ENCODE data around the gene DDX3X. TPM values are rescaled to one million over a fixed set of nuclear protein-coding genes. Genes with fewer than 3 reads are reported as not detected.

DDX3X gene
- total RNA-seq, 3 donors from 2014 or later: 208 to 256 (median 250) TPM

GRCh38 chrX:41373989-41374606, 40.1 kb downstream of the DDX3X start:
- Histone ChIP-seq H3K36me3 (ENCODE audit: low read depth) (no peaks in the 10 kb centered on the region), H3K9me3 (no peaks in the 10 kb centered on the region), H3K4me1 (ENCODE audit: low read depth) (no peaks in the 10 kb centered on the region), H3K4me3 (no peak overlapping the region)
- no peak for DNase-seq
- ATAC-seq: no peak
- intact Hi-C loops (cut with DNase I, micrococcal nuclease): no loop called here
- no peak for TF ChIP-seq CTCF (IDR thresholded peaks at IDR 0.05)

GRCh38 chrX:41377624-41378023, 43.7 kb downstream of the DDX3X start:
- intact Hi-C loops (cut with DNase I, micrococcal nuclease): no loop called here
- ATAC-seq: no peak

GRCh38 chrX:41381685-41382084, 47.7 kb downstream of the DDX3X start:
- Histone ChIP-seq H3K36me3 (ENCODE audit: low read depth) (no peaks in the 10 kb centered on the region), H3K4me1 (ENCODE audit: low read depth) (no peaks in the 10 kb centered on the region), H3K4me3 (no peak overlapping the region), H3K9me3 (no peaks in the 10 kb centered on the region)
- DNase-seq: peak; percentile 47 to 59 (median 48)
- ATAC-seq: peak; percentile 80
- intact Hi-C loops (cut with DNase I, micrococcal nuclease): no loop called here
- TF ChIP-seq CTCF (IDR thresholded peaks at IDR 0.05): no peak

More at GRCh38 chrX:41377624-41378023, 43.7 kb downstream of the DDX3X start:
- DNase-seq: no peak
- no peak overlapping the region for H3K4me3 ChIP-seq
- H3K4me1 ChIP-seq (ENCODE audit: low read depth): no peaks in the 10 kb centered on the region
- no peak for TF ChIP-seq CTCF (IDR thresholded peaks at IDR 0.05)
- no peaks in the 10 kb centered on the region for H3K9me3 ChIP-seq
- H3K36me3 ChIP-seq (ENCODE audit: low read depth): no peaks in the 10 kb centered on the region

GRCh38 chrX:41382714-41383645, 49.0 kb downstream of the DDX3X start:
- no peak for TF ChIP-seq CTCF (IDR thresholded peaks at IDR 0.05)
- no peaks in the 10 kb centered on the region for H3K9me3 ChIP-seq
- H3K4me3 ChIP-seq: no peak overlapping the region
- DNase-seq (peak in 2 of 3 donors; percentile 34 to 51), ATAC-seq (peak; percentile 78)
- H3K36me3 ChIP-seq (ENCODE audit: low read depth): no peaks in the 10 kb centered on the region
- no peaks in the 10 kb centered on the region for H3K4me1 ChIP-seq (ENCODE audit: low read depth)
- intact Hi-C loops (cut with DNase I, micrococcal nuclease): no loop called here

GRCh38 chrX:41384051-41384705, 50.2 kb downstream of the DDX3X start:
- intact Hi-C loops (cut with DNase I, micrococcal nuclease): no loop called here
- no peaks in the 10 kb centered on the region for H3K36me3 ChIP-seq (ENCODE audit: low read depth)

More at GRCh38 chrX:41384051-41384705, 50.2 kb downstream of the DDX3X start:
- ATAC-seq (peak; percentile 78), DNase-seq (peak; percentile 75 to 84 (median 78))
- Histone ChIP-seq H3K4me3 (no peak overlapping the region), H3K4me1 (ENCODE audit: low read depth) (no peaks in the 10 kb centered on the region), H3K9me3 (no peaks in the 10 kb centered on the region)
- no peak for TF ChIP-seq CTCF (IDR thresholded peaks at IDR 0.05)
